ENCODE results near the gene KCNJ2. TPM values are rescaled to one million over a fixed set of nuclear protein-coding genes. Genes with fewer than 3 reads are reported as not detected.

The KCNJ2 gene
- total RNA-seq, 1 donor from 2014 or later: 7.5 TPM

GRCh38 chr17:70123193-70123592 lies 46.1 kb upstream of the KCNJ2 start:
- no peak overlapping the region for H3K27ac ChIP-seq
- intact Hi-C loops (cut with DNase I): no loop called here
- no peak for TF ChIP-seq CTCF (IDR thresholded peaks at IDR 0.05)
- H3K36me3 ChIP-seq: no peaks in the 10 kb centered on the region
- H3K27me3 ChIP-seq: no peaks in the 10 kb centered on the region
- no peak overlapping the region for H3K4me3 ChIP-seq
- no peak for DNase-seq (ENCODE audit: low spot score in 2 of 2)
- H3K9me3 ChIP-seq: peaks cover 0 to 4% of the 10 kb centered on the region in 2 donors
- no peaks in the 10 kb centered on the region for H3K4me1 ChIP-seq

GRCh38 chr17:70124723-70125122 lies 44.6 kb upstream of the KCNJ2 start:
- Histone ChIP-seq H3K9me3 (peaks cover 0 to 2% of the 10 kb centered on the region in 2 donors), H3K4me1 (no peaks in the 10 kb centered on the region), H3K27ac (no peak overlapping the region), H3K27me3 (no peaks in the 10 kb centered on the region), H3K4me3 (no peak overlapping the region), H3K36me3 (no peaks in the 10 kb centered on the region)
- DNase-seq (ENCODE audit: low spot score in 2 of 2): no peak
- no peak for TF ChIP-seq CTCF (IDR thresholded peaks at IDR 0.05)
- intact Hi-C loops (cut with DNase I): no loop called here

DNA sequence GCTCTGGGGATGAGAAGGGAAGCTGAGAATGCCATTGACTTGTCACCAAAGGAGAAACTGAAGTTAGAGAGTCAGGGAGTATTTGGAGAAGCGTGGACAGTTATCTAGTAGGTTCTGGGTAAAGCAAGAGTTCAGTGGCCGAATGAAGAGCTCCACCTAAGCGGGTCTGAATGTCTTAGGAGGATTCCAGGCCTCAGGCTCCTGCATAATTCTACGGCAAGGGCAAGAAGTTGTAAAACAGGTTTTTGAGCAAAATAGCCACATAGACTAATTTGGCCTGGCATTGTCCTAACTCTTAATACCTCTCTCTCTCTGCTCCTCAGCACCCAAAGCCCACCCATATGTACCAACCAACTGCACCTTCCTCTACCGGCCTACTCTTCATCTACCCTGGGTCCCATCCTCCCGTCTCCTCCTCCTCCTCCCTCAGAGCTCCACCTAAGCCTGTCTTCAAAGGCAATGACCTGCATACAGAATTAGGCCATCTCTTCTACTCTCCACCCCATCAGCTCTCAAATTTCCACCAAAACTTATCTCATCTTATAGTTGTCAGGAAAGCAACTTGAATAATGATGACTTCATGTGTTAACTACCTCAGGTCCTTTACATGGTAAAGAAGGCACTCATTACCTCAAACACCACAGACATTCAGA lies 42.0 kb upstream of the KCNJ2 start:
- no peak overlapping the region for H3K27ac ChIP-seq
- intact Hi-C loops (cut with DNase I): no loop called here
- TF ChIP-seq CTCF (IDR thresholded peaks at IDR 0.05): no peak
- DNase-seq (ENCODE audit: low spot score in 2 of 2): no peak
- no peak overlapping the region for H3K4me3 ChIP-seq
- H3K27me3 ChIP-seq: no peaks in the 10 kb centered on the region
- H3K36me3 ChIP-seq: no peaks in the 10 kb centered on the region
- H3K9me3 ChIP-seq: no peaks in the 10 kb centered on the region
- H3K4me1 ChIP-seq: no peaks in the 10 kb centered on the region

- H3K4me1 ChIP-seq: no peaks in the 10 kb centered on the region
- H3K27me3 ChIP-seq: no peaks in the 10 kb centered on the region
- no peak for DNase-seq (ENCODE audit: low spot score in 2 of 2)
- H3K36me3 ChIP-seq: no peaks in the 10 kb centered on the region
- H3K27ac ChIP-seq: no peak overlapping the region
- TF ChIP-seq CTCF (IDR thresholded peaks at IDR 0.05): no peak
- intact Hi-C loops (cut with DNase I): no loop called here
- no peaks in the 10 kb centered on the region for H3K9me3 ChIP-seq
- no peak overlapping the region for H3K4me3 ChIP-seq
Observed at GRCh38 chr17:70128727-70129238, 40.5 kb upstream of the KCNJ2 start.

DNA sequence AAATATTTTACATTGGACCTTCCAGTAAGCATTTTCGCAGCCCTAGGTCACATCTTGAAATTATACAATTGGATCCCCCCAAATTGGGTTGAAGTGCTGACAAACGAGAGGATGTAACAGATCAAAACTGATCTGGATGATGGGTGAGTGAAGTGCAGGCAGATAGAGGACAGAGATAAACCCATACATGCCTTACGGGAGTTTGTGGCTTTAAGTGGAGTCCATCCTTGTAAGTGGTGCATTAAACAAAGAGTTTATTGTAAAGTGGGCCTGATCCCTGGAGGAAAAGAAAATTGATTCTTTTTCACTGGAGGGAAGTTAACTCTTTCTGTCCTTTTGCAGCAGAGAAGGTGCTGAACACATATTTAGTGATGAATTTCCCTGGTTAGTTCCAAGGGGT lies 39.0 kb upstream of the KCNJ2 start:
- no peaks in the 10 kb centered on the region for H3K36me3 ChIP-seq
- no peak for TF ChIP-seq CTCF (IDR thresholded peaks at IDR 0.05)
- H3K27ac ChIP-seq: no peak overlapping the region
- intact Hi-C loops (cut with DNase I): no loop called here
- H3K4me3 ChIP-seq: no peak overlapping the region
- no peaks in the 10 kb centered on the region for H3K9me3 ChIP-seq
- H3K27me3 ChIP-seq: no peaks in the 10 kb centered on the region
- no peaks in the 10 kb centered on the region for H3K4me1 ChIP-seq
- no peak for DNase-seq (ENCODE audit: low spot score in 2 of 2)

All from ascending aorta (tissue), 2 donors.